Adrenal gland (tissue), 5 donors: ENCODE data around the gene TMEM109.

Experiments
- CTCF ChIP-seq, 6 experiments: fragments of 450-650 bp in 4 of 6; fragments of 200-600 bp in 2 of 6; sonication (generic) in 1 of 6; IDR thresholded peaks; 1 replicate in 5 of 6; 2 replicates in 1 of 6; pipeline versions ENCODE4 v1.5.1 to v1.8.0; 2016 to 2021; ENCODE audit warnings: antibody characterized with exemption in 6 of 6, mild to moderate bottlenecking in 2 of 6, moderate library complexity in 1 of 6
- POLR2A ChIP-seq, 2 donors: fragments of 450-650 bp; IDR thresholded peaks; one replicate each; pipeline ENCODE4 v1.6.1; 2017; ENCODE audit warnings: antibody characterized with exemption in 2 of 2, mild to moderate bottlenecking in 2 of 2, moderate library complexity in 1 of 2
- donor health status: DM: no; HTN: no; CAD: no.

DNA sequence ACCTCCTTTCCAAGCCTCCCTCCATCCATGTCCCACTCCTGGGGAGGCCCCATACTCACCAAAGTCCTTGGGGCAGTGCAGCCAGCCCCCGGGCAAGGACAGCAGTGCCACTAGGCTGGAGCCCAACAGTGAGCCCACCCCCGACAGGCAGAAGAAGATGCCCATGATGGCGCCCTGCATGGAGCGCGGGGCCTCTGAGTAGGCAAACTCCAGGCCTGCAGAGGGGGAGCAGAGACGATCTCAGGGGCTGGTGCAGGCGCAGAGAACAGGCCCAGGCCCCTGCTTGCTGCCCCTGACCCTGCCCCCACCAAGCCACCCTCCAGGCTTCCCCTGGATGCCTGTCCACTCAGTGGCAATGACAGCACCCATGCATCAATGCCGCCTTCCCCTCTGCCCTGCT, 23.9 kb downstream of the TMEM109 start:
- no peak for TF ChIP-seq CTCF (IDR thresholded peaks at IDR 0.05)
- no peak for TF ChIP-seq POLR2A (IDR thresholded peaks at IDR 0.05)
